Heart right ventricle (tissue), 16 donors: ENCODE measurements around the gene FAM89A. TPM values are rescaled to one million over a fixed set of nuclear protein-coding genes. Genes with fewer than 3 reads are reported as not detected.

ENCODE experiments used
- ATAC-seq, 8 donors: fragments of 200-7000 bp; cut with Tn5 transposase; one replicate each; pipeline ENCODE4 v1.9.1; 2020; ENCODE audit warnings: mild to moderate bottlenecking in 8 of 8, moderate library complexity in 8 of 8, moderate number of reproducible peaks in 1 of 8
- DNase-seq, 2 donors: peaks; one replicate each; pipeline ENCODE4 v3.0.0-alpha.2; 2020
- H3K27ac ChIP-seq, 10 donors: fragments of 200-600 bp; sonication (generic) in 2 of 10; one replicate each; pipeline versions ENCODE4 v1.5.0 to v1.8.0; 2020 to 2022; ENCODE audit warnings: mild to moderate bottlenecking in 3 of 10
- H3K27me3 ChIP-seq, 7 donors: fragments of 200-600 bp; one replicate each; pipeline ENCODE4 v1.8.0; 2021 to 2022; ENCODE audit warnings: mild to moderate bottlenecking in 2 of 7
- H3K36me3 ChIP-seq, 9 donors: fragments of 200-600 bp; sonication (generic) in 1 of 9; one replicate each; pipeline versions ENCODE4 v1.5.0 to v1.8.0; 2020 to 2022; ENCODE audit warnings: mild to moderate bottlenecking in 2 of 9
- H3K4me1 ChIP-seq, 9 donors: fragments of 200-600 bp; sonication (generic) in 1 of 9; one replicate each; pipeline versions ENCODE4 v1.5.0 to v1.8.0; 2020 to 2022; ENCODE audit warnings: mild to moderate bottlenecking in 4 of 9
- H3K4me3 ChIP-seq, 10 donors: fragments of 200-600 bp; sonication (generic) in 2 of 10; one replicate each; pipeline versions ENCODE4 v1.5.0 to v1.8.0; 2020 to 2022; ENCODE audit warnings: mild to moderate bottlenecking in 7 of 10, moderate library complexity in 2 of 10
- H3K9me3 ChIP-seq, 11 donors: fragments of 200-600 bp in 10 of 11; sonication (generic) in 2 of 11; one replicate each; pipeline versions ENCODE4 v1.5.0 to v1.8.0; 2013 to 2022; ENCODE audit warnings: mild to moderate bottlenecking in 2 of 11, control low read depth in 1 of 11, moderate library complexity in 1 of 11
- CTCF ChIP-seq, 9 donors: fragments of 200-600 bp; sonication (generic) in 2 of 9; IDR thresholded peaks; one replicate each; pipeline versions ENCODE4 v1.5.0 to v1.8.0; 2021 to 2022; ENCODE audit warnings: antibody characterized with exemption in 9 of 9, mild to moderate bottlenecking in 5 of 9, moderate library complexity in 1 of 9
- WGBS, 2 donors: extraction: QIAGEN DNeasy Blood & Tissue Kit; methylation state at CpG; one replicate each; pipeline ENCODE4 v1.1.7; 2013; ENCODE audit warnings: inconsistent platforms in 1 of 2; 5-methylcytosine and 5-hydroxymethylcytosine counted together
- intact Hi-C, 10 donors: fragments of 100-400 bp; cut with DNase I; formaldehyde crosslinking; loops; one replicate each; pipeline versions ENCODE4 v1.11.1 to v1.14.2; 2022
- polyA plus RNA-seq, 2 donors: library from polyadenylated mRNA; stranded (reverse); fragments of 200-250 nt; gene quantifications; one replicate each; pipeline ENCODE4 v1.2.3, GENCODE V29; 2013
- total RNA-seq, 10 donors: library from RNA; stranded (reverse); fragmentation: NEBNext Ultra II Directional in 3 of 10; extraction: Animal tissue kit (Norgen Biotek cat#: 25700) in 3 of 10; gene quantifications; one replicate each; pipeline versions ENCODE4 v1.2.1 to v1.2.4, GENCODE V29; 2021 to 2023
- donor health status: Arrhythmogenic right ventricular cardiomyopathy.
- donor health status: ischemic (EF 13 %, LVEDD 7.1; RV severe dilation, severe dysfunction).
- donor health status: healthy with polysubstance abuse.
- donor health status: DM: no; HTN: yes; CAD: no.
- donor health status: DM: no; HTN: no; CAD: no.
- donor health status: ischemic (EF 25% LVEDD 6.9; RV normal size, moderate dysfunction).
- donor health status: ischemic (EF 25% LVEDD 5.7; RV mildly dilated, moderate dysfunction).
- donor health status: healthy.
- donor health status: DM: yes; HTN: yes; CAD: no.
- donor health status: Ischemic cardiomyopathy.
- donor health status: ischemic (EF 35%, LVEDD 5.7; RV mildly dilated, moderate dysfunction).
- donor health status: nonischemic (EF 11% LVEDD 7.7; RV severe dilation, severe dysfunction).
- donor health status: DM: yes; HTN: yes; CAD: no.
- donor health status: PGD.
- donor health status: ischemic (EF 29% LVEDD 5.4; RV normal size, mild dysfunction).
- donor health status: nonischemic (EF 23%, LVEDD 6.1; RV moderate dilation, normal function).

The FAM89A gene
- total and polyA plus RNA-seq, 12 donors = 4.1 to 14.3 (median 5.3) TPM

DNA sequence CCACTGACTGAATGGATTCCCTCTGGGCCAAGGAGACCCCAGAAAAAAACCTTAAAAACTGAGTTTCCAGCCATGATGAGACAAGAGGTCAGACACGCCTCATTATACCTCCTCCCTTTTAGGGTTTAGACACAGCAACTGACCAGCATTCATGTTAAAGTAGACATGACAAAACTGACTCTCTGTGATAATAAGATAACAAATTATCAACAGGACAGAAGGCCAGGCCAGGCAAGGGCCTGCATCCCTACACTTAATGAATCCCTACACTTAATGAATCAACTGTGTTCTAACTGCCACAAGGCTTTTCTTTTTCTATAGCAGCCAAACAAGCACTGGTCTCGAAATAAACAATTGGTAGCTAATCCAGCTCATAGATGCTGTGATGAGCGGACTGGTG, 33.3 kb upstream of the FAM89A start:
- WGBS, 2 donors = 91 to 94% methylated on average over 3 of the region's 3 CpGs
- ATAC-seq (no peak), DNase-seq (no peak)
- peaks cover 0 to 4% (median 0%) of the 10 kb centered on the region in 11 donors for H3K9me3 ChIP-seq
- TF ChIP-seq CTCF (IDR thresholded peaks at IDR 0.05) = no peak
- H3K27ac ChIP-seq = peak overlapping the region in 2 of 10 donors; percentile 23 to 31
- H3K27me3 ChIP-seq = no peaks in the 10 kb centered on the region
- intact Hi-C loops = no loop called here
- no peak overlapping the region for H3K4me3 ChIP-seq
- no peaks in the 10 kb centered on the region for H3K36me3 ChIP-seq
- H3K4me1 ChIP-seq = peaks cover 0 to 32% (median 15%) of the 10 kb centered on the region in 9 donors

GRCh38 chr1:231072502-231073094, 32.5 kb upstream of the FAM89A start:
- Histone ChIP-seq H3K36me3 (no peaks in the 10 kb centered on the region), H3K27me3 (no peaks in the 10 kb centered on the region), H3K4me3 (no peak overlapping the region), H3K4me1 (peaks cover 0 to 32% (median 15%) of the 10 kb centered on the region in 9 donors), H3K27ac (peak overlapping the region in 3 of 10 donors; percentile 23 to 31 (median 25)), H3K9me3 (peaks cover 0 to 4% (median 0%) of the 10 kb centered on the region in 11 donors)
- no peak for DNase-seq
- ATAC-seq = peak in 2 of 8 donors; percentile 39 to 42
- 51 to 60% methylated on average over 3 of the region's 3 CpGs for WGBS, 2 donors
- TF ChIP-seq CTCF (IDR thresholded peaks at IDR 0.05) = no peak
- intact Hi-C loops = no loop called here

GRCh38 chr1:231072041-231072440, 32.0 kb upstream of the FAM89A start:
- Histone ChIP-seq H3K4me1 (peaks cover 0 to 32% (median 15%) of the 10 kb centered on the region in 9 donors), H3K27ac (peak overlapping the region in 4 of 10 donors; percentile 17 to 64 (median 24)), H3K27me3 (no peaks in the 10 kb centered on the region), H3K9me3 (peaks cover 0 to 4% (median 0%) of the 10 kb centered on the region in 11 donors), H3K36me3 (no peaks in the 10 kb centered on the region), H3K4me3 (no peak overlapping the region)
- no peak for TF ChIP-seq CTCF (IDR thresholded peaks at IDR 0.05)
- 63 to 71% methylated on average over 6 of the region's 6 CpGs for WGBS, 2 donors
- ATAC-seq (peak in 7 of 8 donors; percentile 43 to 84 (median 58)), DNase-seq (peak in 1 of 2 donors; percentile 12)
- intact Hi-C loops = no loop called here

DNA sequence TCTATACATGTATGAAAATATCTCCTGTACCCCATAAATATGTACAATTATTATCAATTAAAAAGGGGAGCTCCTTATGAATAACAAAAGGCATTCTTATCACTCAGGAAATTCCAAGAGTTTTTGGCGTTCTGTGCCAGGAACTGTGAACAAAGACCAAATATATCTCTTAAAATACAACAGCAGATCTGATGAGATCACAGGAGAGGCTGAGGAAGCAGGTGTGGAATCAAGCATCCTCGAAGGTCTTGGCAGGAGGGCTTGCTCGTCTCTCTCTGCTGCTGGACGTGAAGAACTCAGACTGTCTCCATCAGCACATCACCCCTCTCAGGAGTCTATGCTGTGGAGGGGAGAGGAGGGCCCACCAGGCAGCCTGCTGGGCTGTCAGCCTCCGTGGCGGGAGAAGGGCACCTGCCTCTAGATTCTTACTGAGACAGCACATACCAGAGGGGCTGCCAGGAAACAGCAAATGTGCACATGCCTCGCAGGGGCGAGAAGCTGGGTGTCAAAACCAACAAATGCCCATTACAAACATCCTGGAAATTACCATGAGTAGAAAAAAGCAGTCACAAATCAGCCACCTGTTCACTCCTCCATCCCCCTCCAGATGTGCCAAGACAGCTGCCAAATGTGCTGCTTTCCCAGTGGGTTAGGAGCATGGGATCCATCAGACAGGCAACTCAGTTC, 30.8 kb upstream of the FAM89A start:
- DNase-seq (peak in 1 of 2 donors; percentile 19), ATAC-seq (peak; percentile 44 to 82 (median 68))
- peak overlapping the region in 7 of 10 donors; percentile 7 to 64 (median 24) for H3K27ac ChIP-seq
- no peaks in the 10 kb centered on the region for H3K36me3 ChIP-seq
- intact Hi-C loops = no loop called here
- no peak for TF ChIP-seq CTCF (IDR thresholded peaks at IDR 0.05)
- H3K27me3 ChIP-seq = peaks cover 0 to 1% (median 0%) of the 10 kb centered on the region in 7 donors
- no peaks in the 10 kb centered on the region for H3K9me3 ChIP-seq
- peaks cover 0 to 33% (median 15%) of the 10 kb centered on the region in 9 donors for H3K4me1 ChIP-seq
- H3K4me3 ChIP-seq = no peak overlapping the region
- WGBS, 2 donors = 27 to 31% methylated on average over 8 of the region's 8 CpGs
